ENCODE data around the gene GLOD4.
"Not testable (repeated sequence)": the region's sequence is repeated elsewhere in the genome, so short reads cannot be mapped to it uniquely, and the experiment has no call there.

GRCh38 chr17:756010-756567, 26.0 kb downstream of the GLOD4 start:
- not testable (repeated sequence) for TF ChIP-seq POLR2A, CTCF (IDR thresholded peaks at IDR 0.05)

All from ovary (tissue), 3 donors.